Esophagus squamous epithelium (tissue), 5 donors: Measurements from ENCODE around the gene NAV3. TPM values are rescaled to one million over a fixed set of nuclear protein-coding genes. Genes with fewer than 3 reads are reported as not detected.

Experiments
- DNase-seq: peaks from one replicate; lab custom pipeline; 2025; lab: John Stamatoyannopoulos, UW
- H3K27ac ChIP-seq, 4 donors: fragments of 200-600 bp; sonication (generic); one replicate each; pipeline ENCODE4 v1.5.1; 2016 to 2019; ENCODE audit warnings: mild to moderate bottlenecking in 1 of 4
- H3K27me3 ChIP-seq, 4 donors: fragments of 200-600 bp; sonication (generic); 1 replicate in 3 of 4; 2 replicates in 1 of 4; pipeline versions ENCODE4 v1.5.1 to v1.6.0; 2017 to 2021; ENCODE audit warnings: antibody characterized with exemption in 1 of 4
- H3K36me3 ChIP-seq, 3 donors: fragments of 200-600 bp; sonication (generic); one replicate each; pipeline ENCODE4 v1.5.1; 2016 to 2019
- H3K4me1 ChIP-seq, 3 donors: fragments of 200-600 bp; sonication (generic); one replicate each; pipeline ENCODE4 v1.5.1; 2017 to 2019
- H3K4me3 ChIP-seq, 4 donors: fragments of 200-600 bp; sonication (generic); 1 replicate in 3 of 4; 2 replicates in 1 of 4; pipeline ENCODE4 v1.5.1; 2016 to 2019; ENCODE audit warnings: mild to moderate bottlenecking in 2 of 4, moderate library complexity in 1 of 4
- H3K9me3 ChIP-seq, 3 donors: fragments of 200-600 bp; sonication (generic); one replicate each; pipeline ENCODE4 v1.5.1; 2016 to 2019
- CTCF ChIP-seq, 6 experiments: fragments of 450-650 bp in 4 of 6; fragments of 200-600 bp in 2 of 6; sonication (generic) in 2 of 6; IDR thresholded peaks; one replicate each; pipeline ENCODE4 v1.5.1; 2016 to 2019; ENCODE audit warnings: antibody characterized with exemption in 6 of 6, mild to moderate bottlenecking in 4 of 6, moderate library complexity in 4 of 6
- POLR2A ChIP-seq, 4 donors: fragments of 450-650 bp; IDR thresholded peaks; one replicate each; pipeline ENCODE4 v1.6.1; 2017; ENCODE audit warnings: antibody characterized with exemption in 4 of 4, mild to moderate bottlenecking in 4 of 4, moderate library complexity in 3 of 4
- WGBS, 2 donors: methylation state at CpG; one replicate each; pipeline ENCODE4 v1.1.5; 2018; 5-methylcytosine and 5-hydroxymethylcytosine counted together
- intact Hi-C: fragments of 100-400 bp; cut with DNase I; formaldehyde crosslinking; loops from one replicate; pipeline ENCODE4 v1.15.0; 2022
- total RNA-seq, 4 donors: library from RNA; depleted of rRNA; stranded (reverse); fragments of >200 nt; gene quantifications; one replicate each; pipeline ENCODE4 v1.1.0, GENCODE V29; 2016
- donor health status: DM: yes; HTN: yes; CAD: no.

NAV3 gene
- total RNA-seq, 4 donors from 2014 or later = 0.34 to 4.6 (median 3.2) TPM

- Histone ChIP-seq H3K27ac (no peak overlapping the region), H3K9me3 (no peaks in the 10 kb centered on the region), H3K36me3 (no peaks in the 10 kb centered on the region), H3K4me3 (no peak overlapping the region), H3K27me3 (no peaks in the 10 kb centered on the region), H3K4me1 (no peaks in the 10 kb centered on the region)
- WGBS, 2 donors = 79 to 88% methylated on average over 1 of the region's 1 CpG
- no peak for DNase-seq
- intact Hi-C loops = no loop called here
- TF ChIP-seq POLR2A (IDR thresholded peaks at IDR 0.05) (no peak), CTCF (IDR thresholded peaks at IDR 0.05) (no peak)
Measured at GRCh38 chr12:77947746-77948145, 117.1 kb downstream of the NAV3 start.

GRCh38 chr12:77949943-77950342, 119.2 kb downstream of the NAV3 start:
- Histone ChIP-seq H3K27ac (no peak overlapping the region), H3K36me3 (no peaks in the 10 kb centered on the region), H3K4me1 (no peaks in the 10 kb centered on the region), H3K4me3 (no peak overlapping the region), H3K9me3 (no peaks in the 10 kb centered on the region), H3K27me3 (no peaks in the 10 kb centered on the region)
- DNase-seq = no peak
- intact Hi-C loops = no loop called here
- TF ChIP-seq CTCF (IDR thresholded peaks at IDR 0.05) (no peak), POLR2A (IDR thresholded peaks at IDR 0.05) (no peak)

GRCh38 chr12:77953528-77954205, 123.0 kb downstream of the NAV3 start:
- TF ChIP-seq CTCF (IDR thresholded peaks at IDR 0.05) (no peak), POLR2A (IDR thresholded peaks at IDR 0.05) (no peak)
- no peaks in the 10 kb centered on the region for H3K4me1 ChIP-seq
- no peaks in the 10 kb centered on the region for H3K27me3 ChIP-seq
- intact Hi-C loops = no loop called here
- no peaks in the 10 kb centered on the region for H3K36me3 ChIP-seq
- H3K27ac ChIP-seq = no peak overlapping the region
- H3K9me3 ChIP-seq = no peaks in the 10 kb centered on the region
- 75% methylated on average over 7 of the region's 7 CpGs for WGBS, 2 donors
- no peak for DNase-seq
- H3K4me3 ChIP-seq = no peak overlapping the region

GRCh38 chr12:77954206-77954555, 123.5 kb downstream of the NAV3 start:
- TF ChIP-seq POLR2A (IDR thresholded peaks at IDR 0.05) = no peak
- no peak for TF ChIP-seq CTCF (IDR thresholded peaks at IDR 0.05)
- intact Hi-C loops = no loop called here
- no peak for DNase-seq
- H3K27ac ChIP-seq = no peak overlapping the region
- H3K36me3 ChIP-seq = no peaks in the 10 kb centered on the region
- no peak overlapping the region for H3K4me3 ChIP-seq
- no peaks in the 10 kb centered on the region for H3K9me3 ChIP-seq
- 20 to 46% methylated on average over 1 of the region's 1 CpG for WGBS, 2 donors
- H3K27me3 ChIP-seq = no peaks in the 10 kb centered on the region
- H3K4me1 ChIP-seq = no peaks in the 10 kb centered on the region

GRCh38 chr12:77957062-77957461, 126.4 kb downstream of the NAV3 start:
- Histone ChIP-seq H3K4me3 (no peak overlapping the region), H3K27ac (no peak overlapping the region), H3K9me3 (no peaks in the 10 kb centered on the region), H3K4me1 (no peaks in the 10 kb centered on the region), H3K36me3 (no peaks in the 10 kb centered on the region), H3K27me3 (no peaks in the 10 kb centered on the region)
- intact Hi-C loops = no loop called here
- WGBS, 2 donors = 33 to 36% methylated on average over 1 of the region's 1 CpG
- TF ChIP-seq POLR2A (IDR thresholded peaks at IDR 0.05) = no peak
- no peak for TF ChIP-seq CTCF (IDR thresholded peaks at IDR 0.05)
- DNase-seq = no peak
